Activated CD8-positive, alpha-beta T cell treated with anti-CD3 and anti-CD28 coated beads for 36 hours (primary cell): ENCODE results near the gene PTPRN2. TPM values are rescaled to one million over a fixed set of nuclear protein-coding genes. Genes with fewer than 3 reads are reported as not detected.

Source experiments
- ATAC-seq: fragments of 200-7000 bp; cut with Tn5 transposase; one replicate; pipeline ENCODE4 v1.10.0; 2021; ENCODE audit warnings: mild to moderate bottlenecking, moderate library complexity
- CTCF ChIA-PET: fragments of 350-600 bp; sonication (Branson Sonifier 250); formaldehyde crosslinking; loops from one replicate; lab custom pipeline; 2021; ENCODE audit warnings: antibody characterized with exemption; lab: Charles Lee
- POLR2A ChIA-PET: fragments of 350-600 bp; sonication (Branson Sonifier 250); formaldehyde crosslinking; loops from one replicate; lab custom pipeline; 2021; ENCODE audit warnings: antibody characterized with exemption; lab: Charles Lee
- DNase-seq: peaks from one replicate; pipeline ENCODE4 v3.0.0-alpha.2; 2020
- H3K27ac Mint-ChIP-seq: one replicate; pipeline ENCODE4 v1.8.0; 2021; ENCODE audit warnings: mild to moderate bottlenecking, mixed read lengths
- H3K27me3 Mint-ChIP-seq: one replicate; pipeline ENCODE4 v1.8.0; 2021; ENCODE audit warnings: mixed read lengths
- H3K36me3 Mint-ChIP-seq: one replicate; pipeline ENCODE4 v1.8.0; 2021; ENCODE audit warnings: low read depth, mixed read lengths
- H3K4me1 Mint-ChIP-seq: one replicate; pipeline ENCODE4 v1.8.0; 2021; ENCODE audit warnings: low read depth, mixed read lengths
- H3K4me3 Mint-ChIP-seq: one replicate; pipeline ENCODE4 v1.8.0; 2021; ENCODE audit warnings: mild to moderate bottlenecking, moderate library complexity, mixed read lengths
- H3K9me3 Mint-ChIP-seq: one replicate; pipeline ENCODE4 v1.8.0; 2021; ENCODE audit warnings: mixed read lengths
- CTCF ChIP-seq: fragments of 200-600 bp; IDR thresholded peaks from one replicate; pipeline ENCODE4 v1.8.0; 2022; ENCODE audit warnings: antibody characterized with exemption, mild to moderate bottlenecking
- intact Hi-C: fragments of 100-400 bp; cut with micrococcal nuclease; formaldehyde crosslinking; loops from one replicate; pipeline ENCODE4 v1.10.0; 2022
- total RNA-seq, 2 experiments: library from RNA; stranded (reverse); gene quantifications; one replicate each; pipeline ENCODE4 v1.2.3, GENCODE V29; 2021

PTPRN2 gene
- total RNA-seq, 2 experiments from 2014 or later: 0.49 to 0.65 TPM

- H3K36me3 Mint-ChIP-seq: no peaks in the 10 kb centered on the region
- intact Hi-C loops: no loop called here
- no peaks in the 10 kb centered on the region for H3K27me3 Mint-ChIP-seq
- no peak overlapping the region for H3K4me3 Mint-ChIP-seq
- ChIA-PET CTCF (no interaction called here), POLR2A (no interaction called here)
- DNase-seq (no peak), ATAC-seq (no peak)
- H3K27ac Mint-ChIP-seq: no peak overlapping the region
- no peak for TF ChIP-seq CTCF
- no peaks in the 10 kb centered on the region for H3K4me1 Mint-ChIP-seq
- H3K9me3 Mint-ChIP-seq: no peaks in the 10 kb centered on the region
Measured at GRCh38 chr7:157751951-157752673, 835.5 kb downstream of the PTPRN2 start.

GRCh38 chr7:157751406-157751805 lies 836.2 kb downstream of the PTPRN2 start:
- intact Hi-C loops: no loop called here
- POLR2A ChIA-PET: no interaction called here

GRCh38 chr7:157750291-157750690 lies 837.3 kb downstream of the PTPRN2 start:
- no peaks in the 10 kb centered on the region for H3K4me1 Mint-ChIP-seq
- ChIA-PET POLR2A (no interaction called here), CTCF (no interaction called here)
- H3K27me3 Mint-ChIP-seq: no peaks in the 10 kb centered on the region
- no peaks in the 10 kb centered on the region for H3K9me3 Mint-ChIP-seq
- no peak overlapping the region for H3K4me3 Mint-ChIP-seq
- H3K36me3 Mint-ChIP-seq: no peaks in the 10 kb centered on the region
- no peak for DNase-seq
- intact Hi-C loops: no loop called here
- no peak for ATAC-seq
- no peak overlapping the region for H3K27ac Mint-ChIP-seq
- no peak for TF ChIP-seq CTCF

More at GRCh38 chr7:157751406-157751805, 836.2 kb downstream of the PTPRN2 start:
- Mint-ChIP-seq H3K36me3 (no peaks in the 10 kb centered on the region), H3K4me1 (no peaks in the 10 kb centered on the region), H3K27me3 (no peaks in the 10 kb centered on the region), H3K9me3 (no peaks in the 10 kb centered on the region), H3K27ac (no peak overlapping the region), H3K4me3 (no peak overlapping the region)
- CTCF ChIA-PET: no interaction called here
- DNase-seq (no peak), ATAC-seq (no peak)
- TF ChIP-seq CTCF: no peak

- Mint-ChIP-seq H3K27ac (no peak overlapping the region), H3K36me3 (no peaks in the 10 kb centered on the region), H3K9me3 (no peaks in the 10 kb centered on the region), H3K4me3 (no peak overlapping the region), H3K27me3 (no peaks in the 10 kb centered on the region), H3K4me1 (no peaks in the 10 kb centered on the region)
- POLR2A ChIA-PET: no interaction called here
- CTCF ChIA-PET: no interaction called here
- no peak for ATAC-seq
- no peak for TF ChIP-seq CTCF
- DNase-seq: no peak
- intact Hi-C loops: no loop called here
Measured at GRCh38 chr7:157745721-157746709, 841.6 kb downstream of the PTPRN2 start.
